Epithelial cell of proximal tubule (primary cell): ENCODE measurements around the gene CCNT1. TPM values are rescaled to one million over a fixed set of nuclear protein-coding genes. Genes with fewer than 3 reads are reported as not detected.
"Not testable (repeated sequence)": the region's sequence is repeated elsewhere in the genome, so short reads cannot be mapped to it uniquely, and the experiment has no call there.

ENCODE experiments used
- DNase-seq: peaks from one replicate; pipeline ENCODE4 v3.0.0-alpha.2; 2011; ENCODE audit warnings: low read depth
- H3K4me3 ChIP-seq: 2 replicates; pipeline ENCODE4 v1.5.1; 2011; ENCODE audit warnings: low read depth, mild to moderate bottlenecking, low read length
- CTCF ChIP-seq: conservative IDR thresholded peaks from 2 replicates; pipeline ENCODE4 v1.5.1; 2012; ENCODE audit warnings: low read depth, mild to moderate bottlenecking, low read length
- total RNA-seq: library from RNA; depleted of rRNA; stranded (reverse); fragments of >200 nt; gene quantifications from 2 replicates; pipeline ENCODE4 v1.2.3, GENCODE V29; 2015

CCNT1 gene
- total RNA-seq, 1 donor from 2014 or later: 15.9 TPM

GRCh38 chr12:48678551-48679185, 37.8 kb downstream of the CCNT1 start:
- no peak overlapping the region for H3K4me3 ChIP-seq
- no peak for DNase-seq
- no peak for TF ChIP-seq CTCF

GRCh38 chr12:48671231-48671856, 45.2 kb downstream of the CCNT1 start:
- DNase-seq: no peak
- no peak for TF ChIP-seq CTCF
- no peak overlapping the region for H3K4me3 ChIP-seq

GRCh38 chr12:48668996-48669395, 47.5 kb downstream of the CCNT1 start:
- no peak for DNase-seq
- no peak overlapping the region for H3K4me3 ChIP-seq

GRCh38 chr12:48659863-48660262, 56.6 kb downstream of the CCNT1 start:
- H3K4me3 ChIP-seq: no peak overlapping the region
- DNase-seq: no peak
- no peak for TF ChIP-seq CTCF

More at GRCh38 chr12:48668996-48669395, 47.5 kb downstream of the CCNT1 start:
- TF ChIP-seq CTCF: no peak

GRCh38 chr12:48651681-48652080, 64.8 kb downstream of the CCNT1 start:
- TF ChIP-seq CTCF: no peak
- DNase-seq: no peak
- no peak overlapping the region for H3K4me3 ChIP-seq

GRCh38 chr12:48645354-48645753, 71.2 kb downstream of the CCNT1 start:
- H3K4me3 ChIP-seq, DNase-seq: not testable (repeated sequence)

GRCh38 chr12:48643011-48643410, 73.5 kb downstream of the CCNT1 start:
- no peak for TF ChIP-seq CTCF
- H3K4me3 ChIP-seq: no peak overlapping the region
- no peak for DNase-seq

GRCh38 chr12:48641752-48642555, 74.6 kb downstream of the CCNT1 start:
- not testable (repeated sequence) for DNase-seq, H3K4me3 ChIP-seq
